GM21390 (cell line): ENCODE data around the gene ZNF136.

Source experiments
- ATAC-seq: cut with Tn5 transposase; IDR thresholded peaks from one replicate; pipeline ENCODE4 v1.9.1; 2021; ENCODE audit not compliant: unreplicated experiment

ZNF136 gene

DNA sequence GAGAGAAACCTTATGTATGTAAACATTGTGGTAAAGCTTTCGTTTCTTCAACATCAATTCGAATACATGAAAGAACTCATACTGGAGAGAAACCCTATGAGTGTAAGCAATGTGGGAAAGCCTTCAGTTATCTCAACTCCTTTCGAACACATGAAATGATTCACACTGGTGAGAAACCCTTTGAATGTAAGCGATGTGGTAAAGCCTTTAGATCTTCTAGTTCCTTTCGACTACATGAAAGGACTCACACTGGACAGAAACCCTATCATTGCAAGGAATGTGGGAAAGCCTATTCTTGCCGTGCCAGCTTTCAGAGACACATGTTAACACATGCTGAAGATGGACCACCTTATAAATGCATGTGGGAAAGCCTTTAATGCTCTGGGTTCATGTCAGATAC, 24.7 kb downstream of the ZNF136 start:
- ATAC-seq: no peak

DNA sequence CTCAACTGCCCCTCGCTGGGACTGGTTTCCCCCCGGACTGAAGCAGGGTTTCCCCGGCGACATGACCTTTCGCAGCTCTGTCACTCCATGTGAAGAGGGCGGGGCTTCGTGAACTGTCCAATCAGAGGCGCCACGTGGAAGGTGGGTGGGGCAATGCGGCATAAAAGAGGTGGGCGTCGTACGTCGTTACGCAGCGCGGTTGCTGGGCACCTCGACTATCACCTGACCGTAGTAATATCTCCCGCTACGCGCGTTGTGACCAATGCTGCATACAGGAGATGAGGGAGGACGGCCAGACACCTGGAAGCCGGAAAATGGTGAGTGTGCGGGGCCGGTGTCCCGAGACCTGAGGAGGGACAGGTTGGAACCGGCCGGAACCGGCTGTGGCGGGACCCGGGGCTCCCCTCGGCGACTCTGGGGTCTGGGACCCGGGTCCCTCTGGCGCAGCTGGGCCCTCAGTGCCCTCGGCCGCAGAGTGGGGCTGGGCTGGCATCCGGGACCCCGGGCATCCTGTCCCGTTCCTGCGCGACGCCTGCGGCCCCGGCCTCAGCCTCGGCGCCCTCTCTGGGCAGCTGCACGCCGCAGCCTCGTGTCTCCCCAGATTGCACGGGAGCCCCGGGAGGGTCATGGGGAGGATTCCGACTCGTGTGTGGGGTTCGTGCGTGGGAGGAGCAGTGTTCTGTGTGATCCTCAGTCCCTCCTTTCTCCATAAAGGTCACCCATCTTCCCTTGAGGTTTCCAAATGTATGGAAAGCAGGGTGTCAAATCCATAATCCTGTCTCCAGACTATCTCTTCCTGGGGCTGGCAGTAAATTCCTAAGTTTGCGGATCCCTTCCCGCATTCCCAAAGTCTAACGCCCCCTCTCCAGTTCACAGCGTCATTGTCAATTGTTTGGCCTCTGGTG, 32.2 kb downstream of the ZNF136 start:
- no peak for ATAC-seq

DNA sequence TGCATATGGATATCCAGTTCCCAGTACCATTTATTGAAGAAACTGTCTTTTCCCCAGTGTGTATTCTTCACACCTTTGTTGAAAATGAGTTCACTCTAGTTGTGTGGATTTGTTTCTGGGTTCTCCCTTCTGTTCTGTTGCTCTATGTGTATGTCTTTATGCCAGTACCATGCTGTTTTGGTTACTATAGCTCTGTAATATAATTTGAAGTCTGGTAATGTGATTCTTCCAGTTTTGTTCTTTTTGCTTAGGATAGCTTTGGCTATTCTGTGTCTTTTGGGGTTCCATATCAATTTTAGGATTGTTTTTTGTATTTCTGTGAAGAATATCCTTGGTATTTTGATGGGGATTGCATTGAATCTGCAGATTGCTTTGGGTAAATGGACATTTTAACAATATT, 35.2 kb downstream of the ZNF136 start:
- ATAC-seq: no peak

DNA sequence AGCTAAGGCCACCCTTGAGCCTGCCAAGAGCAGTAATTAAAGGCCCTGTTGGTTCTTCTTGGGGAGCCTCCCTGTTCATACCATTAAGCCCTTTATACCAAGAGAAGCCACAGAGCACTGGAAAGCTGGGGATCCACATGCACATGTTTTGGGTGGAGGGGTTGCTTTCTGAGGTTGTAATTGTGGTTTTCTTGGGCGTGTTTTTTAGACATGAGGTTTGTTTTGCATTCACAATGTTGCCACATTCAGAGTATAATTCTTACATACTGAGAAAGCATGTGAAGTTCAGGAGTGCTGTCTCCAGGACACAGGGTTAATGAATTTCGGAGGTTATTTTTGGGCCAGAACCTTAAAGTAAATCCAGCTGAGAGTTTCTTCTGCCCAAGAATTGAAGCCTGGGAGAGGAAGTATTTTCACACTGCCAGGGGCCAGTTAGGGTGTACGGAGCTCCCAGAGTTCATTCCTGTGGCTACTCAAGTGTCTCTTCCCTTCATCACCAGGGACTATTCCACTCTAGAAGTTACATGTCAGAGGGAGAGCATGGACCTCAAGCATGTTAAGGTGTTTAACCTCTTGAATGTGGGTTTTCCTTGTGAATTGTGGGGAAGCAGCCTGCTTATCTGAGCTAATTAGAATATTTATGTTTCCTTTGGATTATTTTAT, 37.0 kb downstream of the ZNF136 start:
- ATAC-seq: no peak

DNA sequence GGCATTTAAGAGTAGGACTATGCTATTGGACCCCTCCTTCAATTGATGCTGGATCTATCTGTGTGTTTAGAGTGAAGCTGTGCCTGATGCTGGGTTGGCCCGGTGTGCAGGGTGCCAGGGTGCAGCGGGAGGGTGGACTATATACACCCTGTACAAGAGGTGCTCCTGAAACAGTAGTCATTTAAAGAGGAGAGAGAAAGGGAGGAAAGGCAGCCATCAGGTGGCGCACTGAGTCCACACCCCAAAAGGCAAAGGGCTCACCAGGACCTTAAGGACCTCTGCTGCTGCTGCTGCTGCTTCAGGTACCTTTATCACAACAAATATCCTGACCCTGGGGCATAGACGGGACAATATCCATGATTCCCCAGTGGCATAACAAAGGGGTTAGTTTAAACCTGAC, 39.4 kb downstream of the ZNF136 start:
- ATAC-seq: no peak

DNA sequence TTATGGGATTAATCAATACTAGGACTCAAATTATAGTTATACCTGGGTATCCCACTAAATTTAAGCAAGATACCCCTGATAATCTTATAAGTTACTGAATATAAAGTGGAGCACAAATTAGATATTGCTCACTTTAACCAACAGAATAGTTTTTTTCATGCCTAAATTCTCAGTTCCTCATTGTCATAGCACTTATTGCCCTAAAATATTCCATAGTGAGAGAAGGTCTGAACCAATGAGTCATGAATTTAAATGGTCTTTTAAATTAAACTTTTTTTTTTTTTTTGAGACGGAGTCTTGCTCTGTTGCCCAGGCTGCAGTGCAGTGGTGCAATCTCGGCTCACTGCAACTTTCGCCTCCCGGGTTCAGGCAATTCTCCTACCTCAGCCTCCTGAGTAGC, 42.4 kb downstream of the ZNF136 start:
- ATAC-seq: no peak

DNA sequence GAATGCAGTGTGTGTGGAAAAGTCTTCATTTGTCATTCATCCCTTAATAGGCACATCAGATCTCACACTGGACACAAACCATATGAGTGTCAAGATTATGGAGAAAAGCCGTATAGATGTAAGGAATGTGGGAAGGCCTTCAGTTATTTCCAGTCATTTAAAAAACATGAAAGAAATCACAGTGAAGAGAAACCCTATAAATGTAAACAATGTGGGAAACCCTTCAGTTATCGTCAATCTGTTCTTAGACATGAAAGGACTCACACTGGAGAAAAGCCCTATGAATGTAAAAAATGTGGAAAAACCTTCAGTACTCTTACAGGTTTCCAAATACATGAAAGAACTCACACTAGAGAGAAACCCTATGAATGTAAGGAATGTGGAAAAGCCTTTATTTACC, 45.3 kb downstream of the ZNF136 start:
- no peak for ATAC-seq

DNA sequence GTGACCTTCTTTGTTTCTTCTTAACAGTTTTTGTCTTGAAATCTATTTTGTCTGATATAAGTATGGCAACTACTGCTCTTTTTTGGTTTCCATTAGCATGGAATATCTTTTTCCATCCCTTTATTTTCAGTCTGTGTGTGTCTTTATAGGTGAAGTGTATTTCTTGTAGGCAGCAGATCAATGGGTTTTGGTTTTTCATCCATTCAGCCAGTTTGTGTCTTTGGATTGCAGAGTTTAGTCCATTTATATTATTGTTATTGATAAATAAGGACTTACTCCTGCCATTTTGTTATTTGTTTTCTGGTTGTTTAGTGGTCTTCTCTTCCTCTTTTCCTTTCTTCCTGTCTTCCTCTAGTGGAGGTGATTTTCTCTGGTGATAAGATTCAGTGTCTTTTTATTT, 54.4 kb downstream of the ZNF136 start:
- no peak for ATAC-seq

DNA sequence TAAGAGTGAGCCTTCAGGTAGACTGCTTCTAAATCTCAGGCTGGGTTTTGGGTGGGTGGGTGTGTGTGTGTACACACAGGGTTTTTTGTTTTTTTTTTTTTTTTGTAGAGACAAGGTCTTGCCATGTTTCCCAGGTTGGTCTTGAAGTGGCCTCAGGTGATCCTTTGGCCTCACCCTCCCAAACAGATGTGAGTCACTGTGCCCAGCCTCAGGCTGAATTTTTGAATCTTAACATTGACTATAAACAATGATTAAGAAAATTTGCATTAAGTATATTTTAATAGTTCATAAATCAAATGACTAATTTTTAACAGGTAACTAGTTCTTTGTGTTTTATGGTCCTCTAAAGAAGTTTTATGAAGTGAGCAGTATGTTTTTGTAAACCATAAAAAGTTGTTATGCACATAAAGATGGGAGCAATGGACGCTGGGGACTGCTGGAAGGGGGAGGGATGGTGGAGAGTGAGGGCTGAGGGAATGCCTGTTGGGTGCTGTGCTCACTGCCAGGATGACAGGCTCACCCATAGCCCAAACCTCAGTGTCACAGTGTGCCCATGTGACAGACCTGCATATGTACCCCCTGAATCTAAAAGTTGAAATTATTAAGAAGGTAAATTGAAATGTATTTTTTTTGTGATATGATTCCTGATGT, 60.2 kb downstream of the ZNF136 start:
- no peak for ATAC-seq

DNA sequence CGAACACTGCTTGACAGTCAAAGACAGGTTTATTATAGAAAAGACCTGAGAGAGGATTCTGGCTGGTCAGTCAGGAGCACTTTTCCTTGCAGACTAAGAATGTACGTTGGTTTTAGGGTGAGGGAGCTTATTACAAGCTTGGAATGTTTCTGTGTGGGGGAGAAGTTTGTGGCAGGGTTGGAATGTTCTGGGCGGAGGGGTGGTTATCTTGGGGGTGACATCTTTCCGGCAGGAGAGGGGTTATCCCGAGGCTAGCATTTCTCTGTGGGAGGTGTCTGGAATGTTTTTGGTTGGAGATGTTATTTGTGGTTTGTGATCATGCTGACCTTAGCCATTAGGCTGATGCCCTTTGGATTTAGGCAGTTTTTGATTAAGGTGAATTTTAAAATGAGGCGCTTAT, 61.8 kb downstream of the ZNF136 start:
- no peak for ATAC-seq

DNA sequence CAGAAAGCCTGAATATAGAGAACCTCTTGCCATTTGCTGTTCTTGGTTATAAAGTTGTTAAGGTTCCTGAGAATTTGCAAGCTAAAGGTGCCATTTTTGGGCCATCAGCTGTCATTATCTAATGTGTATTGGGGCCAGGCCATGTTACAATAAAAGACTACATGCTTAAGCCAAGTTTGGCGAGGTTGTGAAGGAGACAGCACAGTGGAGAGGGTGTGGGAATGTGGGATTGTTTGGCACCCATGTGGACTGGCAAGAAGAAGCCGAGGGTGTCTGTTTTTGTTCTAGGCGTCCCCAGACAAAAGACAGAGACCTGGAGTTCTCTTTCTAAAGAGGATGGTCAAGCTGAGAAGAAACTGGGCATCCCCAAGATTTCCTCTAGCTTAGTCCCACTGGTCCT, 67.1 kb downstream of the ZNF136 start:
- ATAC-seq: no peak

DNA sequence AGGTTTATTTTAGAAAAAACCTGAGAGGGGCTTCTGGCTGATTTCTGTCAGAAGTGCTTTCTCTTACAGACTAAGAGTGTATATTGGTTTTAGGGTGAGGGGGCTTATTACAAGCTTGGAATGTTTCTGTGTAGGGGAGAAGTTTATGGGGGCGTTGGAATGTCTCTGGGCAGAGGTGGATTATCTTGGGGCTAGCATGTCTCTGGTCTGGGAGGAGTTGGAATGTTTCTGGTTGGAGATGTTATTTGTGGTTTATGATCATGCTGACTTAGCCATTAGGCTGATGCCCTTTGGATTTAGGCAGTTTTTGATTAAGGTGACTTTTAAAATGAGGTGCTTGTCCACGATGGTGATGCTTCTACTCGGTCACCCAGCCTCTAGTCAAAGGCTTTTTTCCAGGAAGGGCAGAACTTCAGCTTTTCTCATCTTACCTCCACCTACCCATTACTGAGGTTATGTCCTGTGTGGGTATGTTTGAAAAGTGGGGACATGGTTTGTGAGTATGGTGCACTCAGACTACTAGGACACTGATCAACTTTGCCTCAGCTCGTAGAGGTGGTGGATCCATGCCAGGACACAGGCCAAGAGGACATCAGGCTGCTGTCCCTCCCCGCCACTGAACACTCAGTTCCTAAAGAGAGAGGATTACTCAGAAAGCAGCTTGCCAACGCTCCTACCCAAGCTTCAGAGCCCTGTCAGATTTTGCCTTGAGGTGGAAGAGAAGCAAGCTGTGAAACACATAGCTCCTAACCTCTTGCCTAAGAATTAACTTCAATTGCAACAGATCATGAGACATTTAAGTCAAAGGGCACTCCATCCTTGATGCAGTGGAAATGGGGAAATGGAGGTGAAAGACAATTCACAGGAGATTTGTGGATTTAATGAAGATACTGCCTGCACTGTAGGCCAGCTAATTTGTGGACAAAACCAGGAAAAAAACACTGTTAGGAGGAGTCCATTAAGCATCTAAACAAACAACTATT, 68.1 kb downstream of the ZNF136 start:
- no peak for ATAC-seq

DNA sequence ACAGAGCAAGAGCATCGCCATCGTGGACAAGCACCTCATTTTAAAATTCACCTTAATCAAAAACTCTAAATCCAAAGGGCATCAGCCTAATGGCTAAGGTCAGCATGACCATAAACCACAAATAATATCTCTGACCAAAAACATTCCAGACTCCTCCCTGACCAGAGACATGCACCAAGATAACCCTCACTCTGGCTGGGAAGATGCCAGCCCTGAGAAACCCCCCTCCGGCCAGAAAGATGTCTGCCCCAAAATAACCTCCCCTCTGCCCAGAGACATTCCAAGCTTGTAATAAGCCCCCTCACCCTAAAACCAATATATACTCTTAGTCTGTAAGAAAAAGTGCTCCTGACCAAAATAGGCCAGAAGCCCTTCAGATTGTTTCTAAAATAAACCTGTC, 70.1 kb downstream of the ZNF136 start:
- ATAC-seq: no peak

DNA sequence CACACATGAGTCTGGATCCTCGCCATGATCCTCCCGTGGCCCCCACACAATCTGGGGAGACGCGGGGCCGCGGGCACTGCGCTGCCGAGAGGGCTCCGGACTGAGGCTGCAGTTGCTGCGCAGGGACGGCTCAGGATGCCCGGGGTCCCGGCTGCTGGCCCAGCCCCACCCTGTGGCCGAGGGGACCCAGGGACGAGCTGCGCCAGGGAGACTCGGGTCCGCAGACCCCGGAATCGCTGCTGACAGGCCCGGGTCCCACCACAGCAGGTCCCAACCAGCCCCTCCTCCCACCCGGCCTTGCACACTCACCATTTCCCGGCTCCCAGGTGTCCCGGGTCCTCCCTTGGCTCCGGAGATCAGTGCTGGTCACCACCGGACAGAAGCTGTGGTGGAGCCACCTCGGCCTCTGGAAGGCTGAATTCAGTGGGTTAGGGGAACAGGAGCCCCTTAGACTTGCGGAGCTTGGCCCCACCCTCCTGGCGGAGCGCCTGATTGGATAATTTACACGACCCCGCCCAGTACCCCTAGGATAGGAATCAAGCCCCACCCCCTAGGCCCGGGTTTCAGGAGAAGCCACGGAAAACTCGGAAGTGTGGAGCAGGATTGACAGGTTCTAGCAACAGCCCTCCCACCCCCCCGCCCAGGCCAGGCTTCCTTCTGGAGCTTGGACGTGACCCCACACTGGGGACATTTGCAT, 74.4 kb downstream of the ZNF136 start:
- no peak for ATAC-seq
